Measurements from ENCODE around the gene FANCM.
A peak's percentile ranks its signal among the peaks of the same experiment; 100 is the strongest.
"Not testable (repeated sequence)": the region's sequence is repeated elsewhere in the genome, so short reads cannot be mapped to it uniquely, and the experiment has no call there.

The FANCM gene

GRCh38 chr14:45199230-45199629 lies 63.5 kb downstream of the FANCM start:
- Histone ChIP-seq H3K4me3 (ENCODE audit: control insufficient read depth in 1 of 7, extremely low read depth in 1 of 7, insufficient read depth in 4 of 7, low read depth in 2 of 7, low read length in 6 of 7) (no peak overlapping the region), H3K36me3 (ENCODE audit: control insufficient read depth in 4 of 4, insufficient read depth in 4 of 4, low read length in 3 of 4) (peaks cover 0 to 28% (median 5%) of the 10 kb centered on the region in 4 experiments), H3K4me1 (ENCODE audit: control extremely low read depth in 1 of 4, control insufficient read depth in 4 of 4, insufficient read depth in 4 of 4, low read length in 3 of 4) (peaks cover 0 to 11% (median 7%) of the 10 kb centered on the region in 4 experiments), H3K27me3 (replicated peaks in 2 of 5; ENCODE audit: control insufficient read depth in 4 of 5, insufficient read depth in 5 of 5, low read length in 4 of 5) (no peaks in the 10 kb centered on the region), H3K9me3 (ENCODE audit: control extremely low read depth in 1 of 5, control insufficient read depth in 4 of 5, insufficient read depth in 2 of 5, low read depth in 1 of 5, low read length in 4 of 5) (no peaks in the 10 kb centered on the region), H3K27ac (ENCODE audit: insufficient read depth in 1 of 2, low read depth in 1 of 2, low read length in 2 of 2, poor library complexity in 1 of 2, severe bottlenecking in 2 of 2) (no peak overlapping the region)
- WGBS (ENCODE audit: insufficient coverage), result no CpG with 5 or more reads among the region's 1 CpG
- DNase-seq, result no peak
- ChIA-PET CTCF (interaction anchor here (0.7 to 1.1 kb wide), 3 partner anchors 23 to 69 kb away, joined by 3 read pairs; no protein-coding TSS in a partner anchor), POLR2A (interaction anchor here (0.5 kb wide), 1 partner anchor 56 kb away, joined by 6 read pairs; no protein-coding TSS in a partner anchor)

DNA sequence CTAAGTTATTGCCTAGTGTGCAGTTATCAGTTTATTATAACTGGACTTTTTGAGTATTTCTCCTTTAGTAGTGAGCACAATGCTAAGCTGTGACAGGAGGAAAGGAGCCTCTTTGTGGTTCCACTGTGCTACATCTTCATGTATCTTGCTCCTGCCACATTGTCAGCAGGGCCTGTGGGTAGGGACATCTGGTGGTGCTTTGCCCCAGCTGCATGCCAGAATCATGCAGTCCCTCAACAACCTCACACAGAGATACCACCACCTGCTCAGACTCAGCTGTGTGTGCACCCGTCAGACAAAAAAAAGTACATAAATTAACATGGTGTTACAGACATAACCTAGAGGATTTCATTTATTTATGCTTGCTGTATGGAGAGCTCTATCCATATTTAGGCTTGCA lies 66.2 kb downstream of the FANCM start:
- H3K9me3 ChIP-seq (ENCODE audit: control extremely low read depth in 1 of 5, control insufficient read depth in 4 of 5, insufficient read depth in 2 of 5, low read depth in 1 of 5, low read length in 4 of 5), result no peaks in the 10 kb centered on the region
- H3K27me3 ChIP-seq (replicated peaks in 2 of 5; ENCODE audit: control insufficient read depth in 4 of 5, insufficient read depth in 5 of 5, low read length in 4 of 5), result no peaks in the 10 kb centered on the region
- no peak overlapping the region for H3K4me3 ChIP-seq (ENCODE audit: control insufficient read depth in 1 of 7, extremely low read depth in 1 of 7, insufficient read depth in 4 of 7, low read depth in 2 of 7, low read length in 6 of 7)
- peaks cover 0 to 11% (median 7%) of the 10 kb centered on the region in 4 experiments for H3K4me1 ChIP-seq (ENCODE audit: control extremely low read depth in 1 of 4, control insufficient read depth in 4 of 4, insufficient read depth in 4 of 4, low read length in 3 of 4)
- DNase-seq, result peak; percentile 47 to 94 (median 89)
- H3K36me3 ChIP-seq (ENCODE audit: control insufficient read depth in 4 of 4, insufficient read depth in 4 of 4, low read length in 3 of 4), result peaks cover 0 to 35% (median 13%) of the 10 kb centered on the region in 4 experiments
- ChIA-PET CTCF (interaction anchor here (1.0 to 2.3 kb wide), 8 partner anchors 10 to 289 kb away, joined by 3 to 20 read pairs (median 4); no protein-coding TSS in a partner anchor), POLR2A (no interaction called here)
- peak overlapping the region in 1 of 2 experiments; percentile 44 for H3K27ac ChIP-seq (ENCODE audit: insufficient read depth in 1 of 2, low read depth in 1 of 2, low read length in 2 of 2, poor library complexity in 1 of 2, severe bottlenecking in 2 of 2)
- no CpG with 5 or more reads among the region's 1 CpG for WGBS (ENCODE audit: insufficient coverage)

DNA sequence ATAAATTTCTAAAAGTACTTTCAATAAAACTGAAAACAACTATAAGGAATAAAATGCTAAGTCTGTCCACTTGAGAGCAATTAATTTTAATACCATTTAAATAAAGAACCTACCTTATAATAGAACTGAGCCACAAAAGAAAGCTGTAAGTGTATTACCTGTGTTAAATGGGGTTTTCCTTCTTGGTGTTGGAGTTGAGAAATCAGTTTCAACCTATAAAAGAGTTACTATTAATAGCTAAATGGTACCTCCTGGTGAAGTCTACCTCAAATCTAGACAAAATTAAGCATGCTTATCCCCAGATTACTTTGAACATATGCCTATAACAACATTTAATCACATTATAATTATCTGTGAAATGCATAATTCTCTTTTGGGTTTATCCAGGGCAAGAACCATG lies 68.5 kb downstream of the FANCM start:
- POLR2A ChIA-PET, result interaction anchor here (0.5 kb wide), 1 partner anchor 19 kb away, joined by 3 read pairs; no protein-coding TSS in a partner anchor
- peaks cover 0 to 11% (median 7%) of the 10 kb centered on the region in 4 experiments for H3K4me1 ChIP-seq (ENCODE audit: control extremely low read depth in 1 of 4, control insufficient read depth in 4 of 4, insufficient read depth in 4 of 4, low read length in 3 of 4)
- DNase-seq, result no peak
- no peaks in the 10 kb centered on the region for H3K27me3 ChIP-seq (replicated peaks in 2 of 5; ENCODE audit: control insufficient read depth in 4 of 5, insufficient read depth in 5 of 5, low read length in 4 of 5)
- H3K4me3 ChIP-seq (ENCODE audit: control insufficient read depth in 1 of 7, extremely low read depth in 1 of 7, insufficient read depth in 4 of 7, low read depth in 2 of 7, low read length in 6 of 7), result no peak overlapping the region
- peak overlapping the region in 1 of 2 experiments; percentile 14 for H3K27ac ChIP-seq (ENCODE audit: insufficient read depth in 1 of 2, low read depth in 1 of 2, low read length in 2 of 2, poor library complexity in 1 of 2, severe bottlenecking in 2 of 2)
- no peaks in the 10 kb centered on the region for H3K9me3 ChIP-seq (ENCODE audit: control extremely low read depth in 1 of 5, control insufficient read depth in 4 of 5, insufficient read depth in 2 of 5, low read depth in 1 of 5, low read length in 4 of 5)
- H3K36me3 ChIP-seq (ENCODE audit: control insufficient read depth in 4 of 4, insufficient read depth in 4 of 4, low read length in 3 of 4), result peaks cover 4 to 47% (median 21%) of the 10 kb centered on the region in 4 experiments
- CTCF ChIA-PET, result interaction anchor here (1.9 kb wide), 1 partner anchor 21 kb away, joined by 4 read pairs; no protein-coding TSS in a partner anchor

DNA sequence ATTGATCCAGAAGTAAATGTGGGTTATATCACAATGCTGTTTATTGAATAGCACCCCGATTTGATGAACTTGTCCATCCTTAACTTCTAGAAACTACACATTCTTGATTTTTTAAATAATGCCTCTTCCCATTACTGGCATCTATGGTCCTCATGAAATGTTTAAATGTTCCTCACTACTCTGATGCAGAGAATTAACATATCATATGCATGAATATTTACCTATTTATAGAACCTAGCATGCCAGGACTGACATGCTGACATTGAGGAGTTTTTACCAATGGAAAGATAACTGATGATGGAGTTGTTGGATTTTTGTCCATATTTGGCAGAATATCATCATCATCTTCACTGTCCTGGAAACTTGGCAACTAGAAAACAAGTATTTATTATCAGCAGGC lies 74.4 kb downstream of the FANCM start:
- ChIA-PET CTCF (no interaction called here), POLR2A (no interaction called here)
- no CpG with 5 or more reads among the region's 1 CpG for WGBS (ENCODE audit: insufficient coverage)
- Histone ChIP-seq H3K36me3 (ENCODE audit: control insufficient read depth in 4 of 4, insufficient read depth in 4 of 4, low read length in 3 of 4) (peaks cover 19 to 76% (median 47%) of the 10 kb centered on the region in 4 experiments), H3K4me1 (ENCODE audit: control extremely low read depth in 1 of 4, control insufficient read depth in 4 of 4, insufficient read depth in 4 of 4, low read length in 3 of 4) (no peaks in the 10 kb centered on the region), H3K27me3 (replicated peaks in 2 of 5; ENCODE audit: control insufficient read depth in 4 of 5, insufficient read depth in 5 of 5, low read length in 4 of 5) (no peaks in the 10 kb centered on the region), H3K9me3 (ENCODE audit: control extremely low read depth in 1 of 5, control insufficient read depth in 4 of 5, insufficient read depth in 2 of 5, low read depth in 1 of 5, low read length in 4 of 5) (no peaks in the 10 kb centered on the region), H3K27ac (ENCODE audit: insufficient read depth in 1 of 2, low read depth in 1 of 2, low read length in 2 of 2, poor library complexity in 1 of 2, severe bottlenecking in 2 of 2) (no peak overlapping the region), H3K4me3 (ENCODE audit: control insufficient read depth in 1 of 7, extremely low read depth in 1 of 7, insufficient read depth in 4 of 7, low read depth in 2 of 7, low read length in 6 of 7) (no peak overlapping the region)
- no peak for DNase-seq

DNA sequence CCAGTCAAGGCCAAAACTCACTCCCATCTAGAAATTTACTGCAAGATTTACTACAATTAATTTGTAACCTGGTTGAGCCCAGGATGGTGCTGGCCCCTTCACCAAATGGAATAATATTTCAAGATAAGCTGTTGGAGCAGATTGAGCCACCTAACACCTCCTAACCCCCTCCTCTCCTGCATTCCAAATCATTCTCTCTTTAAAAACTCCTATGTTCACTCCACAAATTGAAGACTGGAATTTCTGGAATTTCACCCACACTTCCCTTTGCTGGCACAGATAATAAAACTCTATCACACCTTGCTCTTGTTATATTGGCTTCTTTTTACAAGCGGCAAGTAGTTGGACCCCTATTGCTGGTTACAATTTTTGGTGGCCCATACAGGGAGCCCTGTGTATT lies 75.6 kb downstream of the FANCM start:
- 100% methylated on average over 1 of the region's 1 CpG for WGBS (ENCODE audit: insufficient coverage)

DNA sequence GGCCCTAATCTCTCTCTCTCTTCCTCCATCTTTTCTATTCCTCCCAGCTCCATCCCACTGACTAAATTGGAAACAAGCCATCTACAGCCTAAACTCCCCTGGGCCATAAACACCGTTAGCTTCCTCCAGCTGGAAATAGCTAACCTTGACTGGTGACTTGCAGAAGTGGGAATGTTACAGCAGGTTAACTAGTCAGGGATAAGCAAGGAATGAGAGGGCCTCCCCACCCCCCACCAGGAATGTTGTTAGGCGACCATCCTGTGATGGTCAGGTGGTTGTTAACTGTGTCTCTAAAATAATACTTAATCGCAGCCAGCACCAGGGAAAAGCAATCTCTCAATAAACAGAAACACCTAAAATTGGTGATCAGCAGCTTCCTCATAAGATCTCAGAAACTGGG lies 76.5 kb downstream of the FANCM start:
- ChIA-PET CTCF (no interaction called here), POLR2A (no interaction called here)
- Histone ChIP-seq H3K36me3 (ENCODE audit: control insufficient read depth in 4 of 4, insufficient read depth in 4 of 4, low read length in 3 of 4) (peaks cover 14 to 77% (median 45%) of the 10 kb centered on the region in 4 experiments), H3K27me3 (replicated peaks in 2 of 5; ENCODE audit: control insufficient read depth in 4 of 5, insufficient read depth in 5 of 5, low read length in 4 of 5) (no peaks in the 10 kb centered on the region), H3K9me3 (ENCODE audit: control extremely low read depth in 1 of 5, control insufficient read depth in 4 of 5, insufficient read depth in 2 of 5, low read depth in 1 of 5, low read length in 4 of 5) (no peaks in the 10 kb centered on the region), H3K27ac (ENCODE audit: insufficient read depth in 1 of 2, low read depth in 1 of 2, low read length in 2 of 2, poor library complexity in 1 of 2, severe bottlenecking in 2 of 2) (no peak overlapping the region), H3K4me1 (ENCODE audit: control extremely low read depth in 1 of 4, control insufficient read depth in 4 of 4, insufficient read depth in 4 of 4, low read length in 3 of 4) (no peaks in the 10 kb centered on the region), H3K4me3 (ENCODE audit: control insufficient read depth in 1 of 7, extremely low read depth in 1 of 7, insufficient read depth in 4 of 7, low read depth in 2 of 7, low read length in 6 of 7) (no peak overlapping the region)
- WGBS (ENCODE audit: insufficient coverage), result 100% methylated on average over 1 of the region's 3 CpGs
- DNase-seq, result no peak

More for the DNA sequence above, 75.6 kb downstream of the FANCM start:
- no peaks in the 10 kb centered on the region for H3K4me1 ChIP-seq (ENCODE audit: control extremely low read depth in 1 of 4, control insufficient read depth in 4 of 4, insufficient read depth in 4 of 4, low read length in 3 of 4)
- H3K4me3 ChIP-seq (ENCODE audit: control insufficient read depth in 1 of 7, extremely low read depth in 1 of 7, insufficient read depth in 4 of 7, low read depth in 2 of 7, low read length in 6 of 7), result no peak overlapping the region
- no peaks in the 10 kb centered on the region for H3K27me3 ChIP-seq (replicated peaks in 2 of 5; ENCODE audit: control insufficient read depth in 4 of 5, insufficient read depth in 5 of 5, low read length in 4 of 5)
- peaks cover 14 to 77% (median 44%) of the 10 kb centered on the region in 4 experiments for H3K36me3 ChIP-seq (ENCODE audit: control insufficient read depth in 4 of 4, insufficient read depth in 4 of 4, low read length in 3 of 4)
- no peak for DNase-seq
- H3K9me3 ChIP-seq (ENCODE audit: control extremely low read depth in 1 of 5, control insufficient read depth in 4 of 5, insufficient read depth in 2 of 5, low read depth in 1 of 5, low read length in 4 of 5), result no peaks in the 10 kb centered on the region
- POLR2A ChIA-PET, result no interaction called here
- no peak overlapping the region for H3K27ac ChIP-seq (ENCODE audit: insufficient read depth in 1 of 2, low read depth in 1 of 2, low read length in 2 of 2, poor library complexity in 1 of 2, severe bottlenecking in 2 of 2)
- CTCF ChIA-PET, result interaction anchor here (0.6 kb wide), 1 partner anchor 116 kb away, joined by 3 read pairs; no protein-coding TSS in a partner anchor

DNA sequence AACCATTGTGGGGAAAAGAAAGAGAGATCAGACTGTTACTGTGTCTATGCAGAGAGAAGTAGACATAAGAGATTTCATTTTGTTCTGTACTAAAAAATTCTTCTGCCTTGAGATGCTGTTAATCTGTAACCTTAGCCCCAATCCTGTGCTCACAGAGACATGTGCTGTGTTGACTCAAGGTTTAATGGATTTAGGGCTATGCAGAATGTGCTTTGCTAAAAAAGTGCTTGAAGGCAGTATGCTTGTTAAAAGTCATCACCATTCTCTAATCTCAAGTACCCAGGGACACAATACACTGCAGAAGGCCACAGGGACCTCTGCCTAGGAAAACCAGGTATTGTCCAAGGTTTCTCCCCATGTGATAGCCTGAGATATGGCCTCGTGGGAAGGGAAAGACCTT lies 78.0 kb downstream of the FANCM start:
- WGBS (ENCODE audit: insufficient coverage), result no CpG with 5 or more reads among the region's 1 CpG
- H3K4me3 ChIP-seq (ENCODE audit: control insufficient read depth in 1 of 7, extremely low read depth in 1 of 7, insufficient read depth in 4 of 7, low read depth in 2 of 7, low read length in 6 of 7); DNase-seq; CTCF ChIA-PET; H3K4me1 ChIP-seq (ENCODE audit: control extremely low read depth in 1 of 4, control insufficient read depth in 4 of 4, insufficient read depth in 4 of 4, low read length in 3 of 4); POLR2A ChIA-PET; H3K27ac ChIP-seq (ENCODE audit: insufficient read depth in 1 of 2, low read depth in 1 of 2, low read length in 2 of 2, poor library complexity in 1 of 2, severe bottlenecking in 2 of 2); H3K27me3 ChIP-seq (replicated peaks in 2 of 5; ENCODE audit: control insufficient read depth in 4 of 5, insufficient read depth in 5 of 5, low read length in 4 of 5); H3K9me3 ChIP-seq (ENCODE audit: control extremely low read depth in 1 of 5, control insufficient read depth in 4 of 5, insufficient read depth in 2 of 5, low read depth in 1 of 5, low read length in 4 of 5): not testable (repeated sequence)
- peaks cover 16 to 86% (median 48%) of the 10 kb centered on the region in 4 experiments for H3K36me3 ChIP-seq (ENCODE audit: control insufficient read depth in 4 of 4, insufficient read depth in 4 of 4, low read length in 3 of 4)
